GM19397 (cell line): ENCODE measurements around the gene XRN1.

Experiments
- ATAC-seq: cut with Tn5 transposase; IDR thresholded peaks from one replicate; pipeline ENCODE4 v1.9.1; 2021; ENCODE audit warnings: mild to moderate bottlenecking, moderate library complexity; ENCODE audit not compliant: unreplicated experiment

XRN1 gene

GRCh38 chr3:142275856-142276255 is 172.0 kb downstream of the XRN1 start:
- no peak for ATAC-seq

DNA sequence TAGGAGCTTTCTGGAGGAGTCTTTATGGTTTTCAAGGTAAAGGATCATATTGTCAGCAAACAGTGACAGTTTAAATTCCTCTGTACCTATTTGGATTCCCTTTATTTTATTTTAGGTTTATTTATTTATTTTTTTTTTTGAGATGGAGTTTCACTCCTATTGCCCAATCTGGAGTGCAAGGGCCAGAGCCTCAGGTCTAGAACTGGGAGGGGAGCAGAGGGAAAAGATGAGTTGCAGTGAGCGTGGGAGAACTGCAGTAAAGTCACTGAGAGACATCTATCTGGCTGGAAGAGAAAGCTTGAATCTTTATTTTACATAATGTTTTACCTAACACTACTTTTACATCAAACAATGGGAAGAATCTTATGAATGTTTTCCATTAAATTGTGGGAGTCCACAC is 172.9 kb downstream of the XRN1 start:
- no peak for ATAC-seq

GRCh38 chr3:142273501-142273900 is 174.3 kb downstream of the XRN1 start:
- ATAC-seq: no peak

- no peak for ATAC-seq
Measured at GRCh38 chr3:142272200-142272891, 175.5 kb downstream of the XRN1 start.

GRCh38 chr3:142270407-142270806 is 177.4 kb downstream of the XRN1 start:
- no peak for ATAC-seq

DNA sequence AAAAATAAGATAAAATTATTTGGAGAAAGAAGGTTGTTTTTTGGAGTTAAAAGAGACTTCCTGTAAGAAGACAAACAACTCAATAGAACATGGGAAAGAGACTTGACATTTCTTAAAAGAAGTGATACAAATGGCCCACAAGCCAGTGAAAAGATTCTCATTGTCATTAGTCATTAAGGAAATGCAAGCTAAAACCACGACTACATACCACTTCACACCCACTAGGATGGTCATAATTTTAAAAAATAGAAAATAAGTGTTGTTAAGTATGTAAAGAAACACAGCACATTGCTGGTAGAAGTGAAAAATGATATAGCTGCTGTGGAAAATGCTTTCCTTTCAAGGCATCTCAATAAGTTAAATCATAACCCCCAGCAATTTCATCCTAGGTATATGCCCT is 178.1 kb downstream of the XRN1 start:
- no peak for ATAC-seq

GRCh38 chr3:142268426-142268825 is 179.4 kb downstream of the XRN1 start:
- ATAC-seq: no peak

DNA sequence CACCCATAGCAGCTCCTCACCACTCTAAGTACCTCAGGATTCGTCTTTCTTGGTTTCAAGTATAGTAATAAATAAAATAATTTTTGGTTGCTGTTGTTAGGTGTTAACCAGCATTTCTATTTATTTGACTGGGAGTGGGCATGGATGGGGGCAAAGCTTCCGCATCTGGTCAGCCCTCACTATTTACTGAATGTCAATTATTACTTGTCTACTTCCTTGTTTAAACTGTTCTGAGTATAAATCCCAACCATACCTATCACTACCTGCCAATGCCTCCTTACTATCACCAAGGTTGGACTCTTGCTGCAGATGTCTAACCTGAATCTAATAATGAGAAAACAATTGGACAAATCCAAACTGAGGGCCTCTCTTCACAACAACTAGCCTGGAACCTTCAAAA is 180.6 kb downstream of the XRN1 start:
- no peak for ATAC-seq

DNA sequence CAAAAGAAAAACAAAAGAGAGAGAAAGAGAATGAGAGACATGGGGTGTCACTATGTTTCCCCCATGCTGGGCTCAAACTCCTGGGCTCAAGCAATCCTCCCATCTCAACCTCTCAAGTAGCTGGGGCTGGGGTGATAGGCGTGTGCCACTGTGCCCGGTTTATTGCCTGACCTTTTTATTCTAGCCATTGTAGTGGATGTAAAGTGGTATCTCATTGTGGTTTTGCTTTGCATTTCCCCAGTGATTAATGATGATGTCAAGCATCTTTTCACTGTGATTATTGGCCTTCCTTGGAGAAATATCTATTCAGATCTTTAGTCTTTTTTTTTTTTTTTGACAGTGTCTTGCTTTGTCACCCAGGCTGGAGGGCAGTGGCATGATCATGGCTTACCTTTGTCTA is 184.7 kb downstream of the XRN1 start:
- ATAC-seq: no peak

- ATAC-seq: no peak
Measured at GRCh38 chr3:142259359-142259758, 188.5 kb downstream of the XRN1 start.

DNA sequence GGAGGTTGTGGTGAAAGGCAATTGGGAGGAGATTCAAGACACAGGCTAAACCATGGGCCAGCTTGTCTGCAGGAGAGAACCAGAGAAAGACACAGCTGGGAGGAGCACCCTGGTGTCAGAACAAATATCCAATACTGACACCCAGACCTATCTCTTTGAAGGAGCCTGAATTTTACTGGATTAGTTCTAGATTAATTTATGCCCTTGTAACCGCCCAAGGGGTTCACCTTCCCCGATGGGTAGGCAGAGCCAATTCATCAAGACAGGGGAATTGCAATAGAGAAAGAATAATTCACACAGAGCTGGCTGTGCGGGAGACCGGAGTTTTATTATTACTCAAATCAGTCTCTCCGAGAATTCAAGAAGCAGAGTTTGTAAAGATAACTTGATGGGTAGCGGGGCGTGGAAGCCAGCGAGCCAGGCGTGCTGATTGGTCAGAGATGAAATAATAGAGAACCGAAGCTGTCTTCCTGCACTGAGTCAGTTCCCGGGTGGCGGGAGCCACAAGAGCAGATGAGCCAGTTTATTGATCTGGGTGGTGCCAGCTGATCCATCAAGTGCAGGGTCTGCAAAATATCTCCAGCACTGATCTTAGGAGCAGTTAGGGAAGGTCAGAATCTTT is 191.0 kb downstream of the XRN1 start:
- ATAC-seq: no peak
